K562 (cell line): ENCODE measurements around the gene GAB1.

Source experiments
- CBFB ChIP-seq: sonication (generic); formaldehyde crosslinking; IDR thresholded peaks from 2 replicates; pipeline ENCODE4 v1.4.0; 2020; ENCODE audit warnings: mild to moderate bottlenecking, missing genetic modification reagents
- CHCHD3 ChIP-seq: fragments of 250-450 bp; sonication (Bioruptor Pico); IDR thresholded peaks from 2 replicates; pipeline ENCODE4 v2.1.2; 2022; ENCODE audit warnings: mild to moderate bottlenecking
- GTF2F1 ChIP-seq: IDR thresholded peaks from 2 replicates; pipeline ENCODE4 v1.6.1; 2011; ENCODE audit warnings: low read depth, low read length, improper control_type of control experiment
- HNRNPH1 ChIP-seq: fragments of 200-400 bp; formaldehyde crosslinking; optimal IDR thresholded peaks from 2 replicates; pipeline ENCODE3; 2017; ENCODE audit warnings: low read depth, mild to moderate bottlenecking, low read length, moderate library complexity
- KDM1A ChIP-seq, 2 experiments: fragments of 450-650 bp; IDR thresholded peaks; 2 replicates each; pipeline ENCODE4 v1.6.1; 2016; ENCODE audit warnings: mild to moderate bottlenecking in 2 of 2
- ZNF124 ChIP-seq: sonication (generic); formaldehyde crosslinking; IDR thresholded peaks from 2 replicates; pipeline ENCODE4 v1.8.1; 2022; ENCODE audit warnings: missing genetic modification reagents
- TF ChIP-seq, protein P1 (sequence below): fragments of 250-450 bp; sonication (Bioruptor Pico); IDR thresholded peaks from 2 replicates; pipeline ENCODE4 v1.5.0; 2020; ENCODE audit warnings: mild to moderate bottlenecking, borderline replicate concordance
- TF ChIP-seq, protein P2 (sequence below): sonication (generic); formaldehyde crosslinking; IDR thresholded peaks from 2 replicates; pipeline ENCODE4 v1.8.0; 2022; ENCODE audit warnings: missing genetic modification reagents, mild to moderate bottlenecking, borderline replicate concordance

DNA sequence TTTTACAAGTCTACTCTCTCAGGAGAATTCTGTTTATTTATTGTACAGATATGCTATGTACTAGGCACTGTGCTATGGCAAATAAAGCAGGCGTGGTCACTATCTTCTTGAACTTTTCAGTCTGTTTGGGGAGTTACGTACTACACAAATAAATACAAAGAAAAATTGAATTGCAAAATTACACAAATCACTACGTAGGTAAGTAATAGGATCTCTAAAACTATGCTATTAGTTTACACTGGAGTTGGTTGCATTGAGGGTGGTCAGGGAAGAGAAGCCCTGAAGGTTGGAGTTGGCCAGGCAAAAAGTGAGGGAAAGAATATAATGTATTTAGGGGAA lies 75.7 kb downstream of the GAB1 start:
- TF ChIP-seq CBFB (CRISPR knock-in tag) (no peak), KDM1A (IDR thresholded peaks at IDR 0.05) (no peak), ZNF124 (CRISPR knock-in tag) (no peak), CHCHD3 (CRISPR knock-in tag) (no peak), HNRNPH1 (no peak), GTF2F1 (no peak)
- TF ChIP-seq, protein P1, sequence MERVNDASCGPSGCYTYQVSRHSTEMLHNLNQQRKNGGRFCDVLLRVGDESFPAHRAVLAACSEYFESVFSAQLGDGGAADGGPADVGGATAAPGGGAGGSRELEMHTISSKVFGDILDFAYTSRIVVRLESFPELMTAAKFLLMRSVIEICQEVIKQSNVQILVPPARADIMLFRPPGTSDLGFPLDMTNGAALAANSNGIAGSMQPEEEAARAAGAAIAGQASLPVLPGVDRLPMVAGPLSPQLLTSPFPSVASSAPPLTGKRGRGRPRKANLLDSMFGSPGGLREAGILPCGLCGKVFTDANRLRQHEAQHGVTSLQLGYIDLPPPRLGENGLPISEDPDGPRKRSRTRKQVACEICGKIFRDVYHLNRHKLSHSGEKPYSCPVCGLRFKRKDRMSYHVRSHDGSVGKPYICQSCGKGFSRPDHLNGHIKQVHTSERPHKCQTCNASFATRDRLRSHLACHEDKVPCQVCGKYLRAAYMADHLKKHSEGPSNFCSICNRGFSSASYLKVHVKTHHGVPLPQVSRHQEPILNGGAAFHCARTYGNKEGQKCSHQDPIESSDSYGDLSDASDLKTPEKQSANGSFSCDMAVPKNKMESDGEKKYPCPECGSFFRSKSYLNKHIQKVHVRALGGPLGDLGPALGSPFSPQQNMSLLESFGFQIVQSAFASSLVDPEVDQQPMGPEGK (CRISPR knock-in tag) = no peak
- TF ChIP-seq, protein P2, sequence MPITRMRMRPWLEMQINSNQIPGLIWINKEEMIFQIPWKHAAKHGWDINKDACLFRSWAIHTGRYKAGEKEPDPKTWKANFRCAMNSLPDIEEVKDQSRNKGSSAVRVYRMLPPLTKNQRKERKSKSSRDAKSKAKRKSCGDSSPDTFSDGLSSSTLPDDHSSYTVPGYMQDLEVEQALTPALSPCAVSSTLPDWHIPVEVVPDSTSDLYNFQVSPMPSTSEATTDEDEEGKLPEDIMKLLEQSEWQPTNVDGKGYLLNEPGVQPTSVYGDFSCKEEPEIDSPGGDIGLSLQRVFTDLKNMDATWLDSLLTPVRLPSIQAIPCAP (CRISPR knock-in tag) = no peak
